Neural cell (in vitro differentiated cells): ENCODE data around the gene PPP1R3D.

ENCODE experiments used
- EZH2 ChIP-seq: fragments of 200-600, 300-800 bp; shearing (Covaris generic), sonication (generic); IDR thresholded peaks from 2 replicates; pipeline ENCODE4 v1.6.1; 2014; ENCODE audit warnings: antibody characterized with exemption, low read length, borderline replicate concordance, mild to moderate bottlenecking; ENCODE audit not compliant: insufficient read depth, poor library complexity, severe bottlenecking
- MXI1 ChIP-seq: fragments of 450-650 bp; conservative IDR thresholded peaks from 2 replicates; pipeline ENCODE4 v1.6.1; 2014; ENCODE audit warnings: antibody characterized with exemption, mild to moderate bottlenecking; ENCODE audit not compliant: poor library complexity, severe bottlenecking
- RAD21 ChIP-seq: fragments of 450-650 bp; conservative IDR thresholded peaks from 2 replicates; pipeline ENCODE4 v1.6.1; 2014; ENCODE audit warnings: antibody characterized with exemption, mild to moderate bottlenecking, moderate library complexity
- SMC3 ChIP-seq: fragments of 450-650 bp; conservative IDR thresholded peaks from 2 replicates; pipeline ENCODE4 v1.6.1; 2014; ENCODE audit warnings: antibody characterized with exemption, mild to moderate bottlenecking, moderate library complexity; ENCODE audit not compliant: poor library complexity
- TF ChIP-seq, protein P1 (sequence below): IDR thresholded peaks from 2 replicates; pipeline ENCODE4 v1.6.1; 2012; ENCODE audit warnings: borderline replicate concordance
- TF ChIP-seq, protein P2 (sequence below): fragments of 450-650 bp; IDR thresholded peaks from 2 replicates; pipeline ENCODE4 v1.5.1; 2014; ENCODE audit warnings: antibody characterized with exemption, mild to moderate bottlenecking, moderate library complexity; ENCODE audit not compliant: poor library complexity, severe bottlenecking

DNA sequence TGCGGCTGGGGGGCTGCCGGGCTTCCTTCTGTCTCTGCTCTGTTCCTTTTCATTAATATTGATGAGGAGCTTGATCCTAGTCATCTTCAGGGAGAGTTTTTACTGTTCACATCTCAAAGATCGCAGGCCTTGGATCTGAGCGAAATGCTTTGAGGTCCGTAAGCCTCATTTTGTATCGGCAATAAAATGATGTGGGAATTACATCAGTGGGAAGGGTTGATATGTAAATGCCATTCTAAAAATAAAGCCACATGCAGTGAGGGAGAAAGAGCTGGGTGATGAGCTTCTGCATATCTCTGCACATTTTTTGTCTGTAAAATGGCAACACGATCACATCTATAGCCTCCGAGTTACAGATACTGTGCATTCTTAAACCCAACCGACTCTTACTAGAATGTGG lies 43.0 kb upstream of the PPP1R3D start:
- TF ChIP-seq SMC3 (no peak), MXI1 (no peak), EZH2 (no peak), RAD21 (no peak)
- TF ChIP-seq, protein P1, sequence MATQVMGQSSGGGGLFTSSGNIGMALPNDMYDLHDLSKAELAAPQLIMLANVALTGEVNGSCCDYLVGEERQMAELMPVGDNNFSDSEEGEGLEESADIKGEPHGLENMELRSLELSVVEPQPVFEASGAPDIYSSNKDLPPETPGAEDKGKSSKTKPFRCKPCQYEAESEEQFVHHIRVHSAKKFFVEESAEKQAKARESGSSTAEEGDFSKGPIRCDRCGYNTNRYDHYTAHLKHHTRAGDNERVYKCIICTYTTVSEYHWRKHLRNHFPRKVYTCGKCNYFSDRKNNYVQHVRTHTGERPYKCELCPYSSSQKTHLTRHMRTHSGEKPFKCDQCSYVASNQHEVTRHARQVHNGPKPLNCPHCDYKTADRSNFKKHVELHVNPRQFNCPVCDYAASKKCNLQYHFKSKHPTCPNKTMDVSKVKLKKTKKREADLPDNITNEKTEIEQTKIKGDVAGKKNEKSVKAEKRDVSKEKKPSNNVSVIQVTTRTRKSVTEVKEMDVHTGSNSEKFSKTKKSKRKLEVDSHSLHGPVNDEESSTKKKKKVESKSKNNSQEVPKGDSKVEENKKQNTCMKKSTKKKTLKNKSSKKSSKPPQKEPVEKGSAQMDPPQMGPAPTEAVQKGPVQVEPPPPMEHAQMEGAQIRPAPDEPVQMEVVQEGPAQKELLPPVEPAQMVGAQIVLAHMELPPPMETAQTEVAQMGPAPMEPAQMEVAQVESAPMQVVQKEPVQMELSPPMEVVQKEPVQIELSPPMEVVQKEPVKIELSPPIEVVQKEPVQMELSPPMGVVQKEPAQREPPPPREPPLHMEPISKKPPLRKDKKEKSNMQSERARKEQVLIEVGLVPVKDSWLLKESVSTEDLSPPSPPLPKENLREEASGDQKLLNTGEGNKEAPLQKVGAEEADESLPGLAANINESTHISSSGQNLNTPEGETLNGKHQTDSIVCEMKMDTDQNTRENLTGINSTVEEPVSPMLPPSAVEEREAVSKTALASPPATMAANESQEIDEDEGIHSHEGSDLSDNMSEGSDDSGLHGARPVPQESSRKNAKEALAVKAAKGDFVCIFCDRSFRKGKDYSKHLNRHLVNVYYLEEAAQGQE = no peak
- TF ChIP-seq, protein P2, sequence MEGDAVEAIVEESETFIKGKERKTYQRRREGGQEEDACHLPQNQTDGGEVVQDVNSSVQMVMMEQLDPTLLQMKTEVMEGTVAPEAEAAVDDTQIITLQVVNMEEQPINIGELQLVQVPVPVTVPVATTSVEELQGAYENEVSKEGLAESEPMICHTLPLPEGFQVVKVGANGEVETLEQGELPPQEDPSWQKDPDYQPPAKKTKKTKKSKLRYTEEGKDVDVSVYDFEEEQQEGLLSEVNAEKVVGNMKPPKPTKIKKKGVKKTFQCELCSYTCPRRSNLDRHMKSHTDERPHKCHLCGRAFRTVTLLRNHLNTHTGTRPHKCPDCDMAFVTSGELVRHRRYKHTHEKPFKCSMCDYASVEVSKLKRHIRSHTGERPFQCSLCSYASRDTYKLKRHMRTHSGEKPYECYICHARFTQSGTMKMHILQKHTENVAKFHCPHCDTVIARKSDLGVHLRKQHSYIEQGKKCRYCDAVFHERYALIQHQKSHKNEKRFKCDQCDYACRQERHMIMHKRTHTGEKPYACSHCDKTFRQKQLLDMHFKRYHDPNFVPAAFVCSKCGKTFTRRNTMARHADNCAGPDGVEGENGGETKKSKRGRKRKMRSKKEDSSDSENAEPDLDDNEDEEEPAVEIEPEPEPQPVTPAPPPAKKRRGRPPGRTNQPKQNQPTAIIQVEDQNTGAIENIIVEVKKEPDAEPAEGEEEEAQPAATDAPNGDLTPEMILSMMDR = no peak
